Brain microvascular endothelial cell (primary cell): ENCODE results near the gene CDC14A.
A peak's percentile ranks its signal among the peaks of the same experiment; 100 is the strongest.

Source experiments
- DNase-seq: peaks from one replicate; pipeline ENCODE4 v3.0.0-alpha.2; 2020
- H3K27ac ChIP-seq: fragments of 250-450 bp; sonication (Bioruptor Pico); 2 replicates; pipeline ENCODE4 v1.5.1; 2020; ENCODE audit warnings: mild to moderate bottlenecking, moderate library complexity
- H3K27me3 ChIP-seq: fragments of 250-450 bp; sonication (Bioruptor Pico); replicated peaks from 2 replicates; pipeline ENCODE4 v1.5.1; 2020; ENCODE audit warnings: mild to moderate bottlenecking
- H3K36me3 ChIP-seq: fragments of 250-450 bp; sonication (Bioruptor Pico); replicated peaks from 2 replicates; pipeline ENCODE4 v1.5.1; 2020; ENCODE audit warnings: mild to moderate bottlenecking
- H3K4me3 ChIP-seq: 2 replicates; pipeline ENCODE4 v1.5.1; 2011; ENCODE audit warnings: low read depth, mild to moderate bottlenecking, control low read depth, low read length, moderate library complexity
- CTCF ChIP-seq: IDR thresholded peaks from 2 replicates; pipeline ENCODE4 v1.5.1; 2011; ENCODE audit warnings: low read depth, mild to moderate bottlenecking, moderate library complexity, low read length, control low read depth, inconsistent platforms; ENCODE audit errors: missing control alignments
- in situ Hi-C: cut with HindIII; loops from 2 replicates; pipeline ENCODE4 v1.10.0; 2017; ENCODE audit warnings: low sequenced_read_pairs, low pct_ligation_motif_present

The CDC14A gene

GRCh38 chr1:100347009-100347966 lies 5.0 kb upstream of the CDC14A start:
- H3K27me3 ChIP-seq = no peaks in the 10 kb centered on the region
- H3K36me3 ChIP-seq = no peaks in the 10 kb centered on the region
- peak; percentile 68 for DNase-seq
- in situ Hi-C loops = no loop called here
- H3K27ac ChIP-seq = no peak overlapping the region
- H3K4me3 ChIP-seq = no peak overlapping the region
- no peak for TF ChIP-seq CTCF

GRCh38 chr1:100348549-100349144 lies 3.7 kb upstream of the CDC14A start:
- in situ Hi-C loops = no loop called here
- no peak for DNase-seq
- no peak overlapping the region for H3K27ac ChIP-seq
- TF ChIP-seq CTCF = no peak
- H3K36me3 ChIP-seq = no peaks in the 10 kb centered on the region
- no peak overlapping the region for H3K4me3 ChIP-seq
- H3K27me3 ChIP-seq = no peaks in the 10 kb centered on the region

GRCh38 chr1:100349246-100349645 lies 3.1 kb upstream of the CDC14A start:
- H3K27me3 ChIP-seq = no peaks in the 10 kb centered on the region
- DNase-seq = no peak
- no peaks in the 10 kb centered on the region for H3K36me3 ChIP-seq
- in situ Hi-C loops = no loop called here
- no peak for TF ChIP-seq CTCF
- H3K27ac ChIP-seq = no peak overlapping the region
- H3K4me3 ChIP-seq = no peak overlapping the region

GRCh38 chr1:100350787-100351094 lies 1.6 kb upstream of the CDC14A start:
- TF ChIP-seq CTCF = no peak
- DNase-seq = no peak
- H3K27ac ChIP-seq = peak overlapping the region; percentile 81
- in situ Hi-C loops = no loop called here
- no peaks in the 10 kb centered on the region for H3K27me3 ChIP-seq
- no peaks in the 10 kb centered on the region for H3K36me3 ChIP-seq
- H3K4me3 ChIP-seq = peak overlapping the region; percentile 84

- H3K27ac ChIP-seq = peak overlapping the region; percentile 81
- peak overlapping the region; percentile 84 for H3K4me3 ChIP-seq
- peak; percentile 22 for TF ChIP-seq CTCF
- in situ Hi-C loops = no loop called here
- H3K36me3 ChIP-seq = no peaks in the 10 kb centered on the region
- peak; percentile 91 for DNase-seq
- H3K27me3 ChIP-seq = no peaks in the 10 kb centered on the region
Observed at GRCh38 chr1:100351095-100351887, 1.0 kb upstream of the CDC14A start.
